Vagina (tissue), 2 donors: ENCODE measurements around the gene ACOX3.

Experiments
- CTCF ChIP-seq, 3 experiments: fragments of 450-650 bp in 2 of 3; fragments of 200-600 bp in 1 of 3; sonication (generic) in 1 of 3; IDR thresholded peaks; one replicate each; pipeline ENCODE4 v1.5.1; 2017 to 2019; ENCODE audit warnings: antibody characterized with exemption in 3 of 3, mild to moderate bottlenecking in 2 of 3, moderate library complexity in 2 of 3
- POLR2A ChIP-seq, 2 donors: fragments of 450-650 bp; IDR thresholded peaks; one replicate each; pipeline ENCODE4 v1.6.1; 2017; ENCODE audit warnings: antibody characterized with exemption in 2 of 2, mild to moderate bottlenecking in 2 of 2, moderate library complexity in 2 of 2

- no peak for TF ChIP-seq CTCF (IDR thresholded peaks at IDR 0.05)
- TF ChIP-seq POLR2A (IDR thresholded peaks at IDR 0.05), result no peak
Measured at GRCh38 chr4:8443801-8444200, 3.3 kb upstream of the ACOX3 start.
